ENCODE data around the gene TSPAN3.

TSPAN3 gene

GRCh38 chr15:77032647-77033416 is 38.1 kb downstream of the TSPAN3 start:
- DNase-seq (ENCODE audit: low read depth), result no peak
- no peak for TF ChIP-seq CTCF (conservative IDR thresholded peaks at IDR 0.05; ENCODE audit: control insufficient read depth, insufficient read depth, low read depth, low read length)
- no peak overlapping the region for H3K4me3 ChIP-seq (ENCODE audit: control insufficient read depth, low read depth, low read length)

- no peak for TF ChIP-seq CTCF (conservative IDR thresholded peaks at IDR 0.05; ENCODE audit: control insufficient read depth, insufficient read depth, low read depth, low read length)
- no peak overlapping the region for H3K4me3 ChIP-seq (ENCODE audit: control insufficient read depth, low read depth, low read length)
- DNase-seq (ENCODE audit: low read depth), result no peak
Measured at GRCh38 chr15:77032052-77032646, 38.8 kb downstream of the TSPAN3 start.

- TF ChIP-seq CTCF (conservative IDR thresholded peaks at IDR 0.05; ENCODE audit: control insufficient read depth, insufficient read depth, low read depth, low read length), result no peak
- DNase-seq (ENCODE audit: low read depth), result no peak
- no peak overlapping the region for H3K4me3 ChIP-seq (ENCODE audit: control insufficient read depth, low read depth, low read length)
Measured at GRCh38 chr15:77031376-77032050, 39.4 kb downstream of the TSPAN3 start.

GRCh38 chr15:77030928-77031375 is 40.0 kb downstream of the TSPAN3 start:
- no peak overlapping the region for H3K4me3 ChIP-seq (ENCODE audit: control insufficient read depth, low read depth, low read length)
- no peak for TF ChIP-seq CTCF (conservative IDR thresholded peaks at IDR 0.05; ENCODE audit: control insufficient read depth, insufficient read depth, low read depth, low read length)
- no peak for DNase-seq (ENCODE audit: low read depth)

GRCh38 chr15:77030048-77030927 is 40.6 kb downstream of the TSPAN3 start:
- TF ChIP-seq CTCF (conservative IDR thresholded peaks at IDR 0.05; ENCODE audit: control insufficient read depth, insufficient read depth, low read depth, low read length), result no peak
- no peak overlapping the region for H3K4me3 ChIP-seq (ENCODE audit: control insufficient read depth, low read depth, low read length)
- no peak for DNase-seq (ENCODE audit: low read depth)

Data from fibroblast of mammary gland (primary cell).